ENCODE data around the gene TGFBR1.
"Not testable (repeated sequence)": the region's sequence is repeated elsewhere in the genome, so short reads cannot be mapped to it uniquely, and the experiment has no call there.

Gene TGFBR1

GRCh38 chr9:99076483-99077171 is 28.3 kb upstream of the TGFBR1 start:
- ATAC-seq = peak; percentile 51 to 63

- ATAC-seq = no peak
Observed at GRCh38 chr9:99078717-99079116, 26.2 kb upstream of the TGFBR1 start.

- ATAC-seq = peak; percentile 38 to 55
Observed at GRCh38 chr9:99079542-99079941, 25.4 kb upstream of the TGFBR1 start.

- no peak for ATAC-seq
Observed at GRCh38 chr9:99083051-99083450, 21.9 kb upstream of the TGFBR1 start.

GRCh38 chr9:99085949-99086948 is 18.7 kb upstream of the TGFBR1 start:
- no peak for ATAC-seq

- ATAC-seq = no peak
Observed at GRCh38 chr9:99087462-99087861, 17.5 kb upstream of the TGFBR1 start.

GRCh38 chr9:99090336-99091130 is 14.4 kb upstream of the TGFBR1 start:
- no peak for ATAC-seq

GRCh38 chr9:99092643-99093491 is 12.0 kb upstream of the TGFBR1 start:
- peak; percentile 80 to 81 for ATAC-seq

- peak; percentile 52 to 73 for ATAC-seq
Observed at GRCh38 chr9:99093492-99093791, 11.5 kb upstream of the TGFBR1 start.

GRCh38 chr9:99095565-99095964 is 9.3 kb upstream of the TGFBR1 start:
- no peak for ATAC-seq

- ATAC-seq = no peak
Observed at GRCh38 chr9:99096409-99096808, 8.5 kb upstream of the TGFBR1 start.

- ATAC-seq = not testable (repeated sequence)
Observed at GRCh38 chr9:99099806-99100585, 4.9 kb upstream of the TGFBR1 start.

GRCh38 chr9:99101271-99101670 is 3.6 kb upstream of the TGFBR1 start:
- ATAC-seq = no peak

- ATAC-seq = no peak
Observed at GRCh38 chr9:99101812-99102211, 3.1 kb upstream of the TGFBR1 start.

- ATAC-seq = no peak
Observed at GRCh38 chr9:99103054-99103895, 1.6 kb upstream of the TGFBR1 start.

GRCh38 chr9:99103901-99104458 is 933 bp upstream of the TGFBR1 start:
- ATAC-seq = no peak

GRCh38 chr9:99105152-99106043 is 485 bp downstream of the TGFBR1 start:
- ATAC-seq = peak; percentile 7 to 11

- no peak for ATAC-seq
Observed at GRCh38 chr9:99106044-99106375, 1.1 kb downstream of the TGFBR1 start.

GRCh38 chr9:99107421-99107820 is 2.5 kb downstream of the TGFBR1 start:
- no peak for ATAC-seq

All from activated CD4-positive, CD25-positive, alpha-beta regulatory T cell treated with anti-CD3 and anti-CD28 coated beads, Interleukin-2, amount 50 U/mL, for 24 hours (primary cell).